ENCODE measurements around the gene LRP1-AS.

DNA sequence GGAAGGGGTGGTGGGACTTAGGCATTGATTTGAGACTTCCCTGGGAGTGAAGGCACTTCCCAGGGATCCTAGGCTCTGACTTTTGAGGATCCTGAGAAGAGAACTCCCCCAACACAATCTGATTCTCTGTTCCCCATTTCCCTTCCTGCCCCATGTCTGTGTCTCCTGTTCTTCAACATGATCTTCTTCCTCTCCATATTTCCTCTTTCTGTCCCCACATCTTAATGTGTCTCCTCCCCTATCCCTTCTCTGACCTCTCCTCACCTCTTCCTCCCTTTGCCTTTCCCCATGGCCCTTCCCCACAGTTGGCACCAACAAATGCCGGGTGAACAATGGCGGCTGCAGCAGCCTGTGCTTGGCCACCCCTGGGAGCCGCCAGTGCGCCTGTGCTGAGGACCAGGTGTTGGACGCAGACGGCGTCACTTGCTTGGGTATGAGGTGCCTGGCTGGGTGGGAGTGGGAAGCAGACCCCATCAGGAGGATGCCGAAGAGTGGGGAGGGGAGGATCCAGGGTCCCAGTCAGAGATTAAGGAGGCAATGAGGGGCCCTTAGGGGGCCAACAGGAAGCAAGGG is 15.2 kb upstream of the LRP1-AS start:
- TF ChIP-seq, protein P1, sequence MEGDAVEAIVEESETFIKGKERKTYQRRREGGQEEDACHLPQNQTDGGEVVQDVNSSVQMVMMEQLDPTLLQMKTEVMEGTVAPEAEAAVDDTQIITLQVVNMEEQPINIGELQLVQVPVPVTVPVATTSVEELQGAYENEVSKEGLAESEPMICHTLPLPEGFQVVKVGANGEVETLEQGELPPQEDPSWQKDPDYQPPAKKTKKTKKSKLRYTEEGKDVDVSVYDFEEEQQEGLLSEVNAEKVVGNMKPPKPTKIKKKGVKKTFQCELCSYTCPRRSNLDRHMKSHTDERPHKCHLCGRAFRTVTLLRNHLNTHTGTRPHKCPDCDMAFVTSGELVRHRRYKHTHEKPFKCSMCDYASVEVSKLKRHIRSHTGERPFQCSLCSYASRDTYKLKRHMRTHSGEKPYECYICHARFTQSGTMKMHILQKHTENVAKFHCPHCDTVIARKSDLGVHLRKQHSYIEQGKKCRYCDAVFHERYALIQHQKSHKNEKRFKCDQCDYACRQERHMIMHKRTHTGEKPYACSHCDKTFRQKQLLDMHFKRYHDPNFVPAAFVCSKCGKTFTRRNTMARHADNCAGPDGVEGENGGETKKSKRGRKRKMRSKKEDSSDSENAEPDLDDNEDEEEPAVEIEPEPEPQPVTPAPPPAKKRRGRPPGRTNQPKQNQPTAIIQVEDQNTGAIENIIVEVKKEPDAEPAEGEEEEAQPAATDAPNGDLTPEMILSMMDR (IDR thresholded peaks at IDR 0.05) = no peak
- TF ChIP-seq MAX (CRISPR knock-in tag; IDR thresholded peaks at IDR 0.05) (no peak), ZNF512 (CRISPR knock-in tag; IDR thresholded peaks at IDR 0.05; ENCODE audit: borderline replicate concordance) (no peak), CREB1 (CRISPR knock-in tag; IDR thresholded peaks at IDR 0.05) (no peak), ZNF121 (CRISPR knock-in tag; IDR thresholded peaks at IDR 0.05) (no peak), ZNF263 (CRISPR knock-in tag; IDR thresholded peaks at IDR 0.05; ENCODE audit: low read depth) (no peak), SP1 (CRISPR knock-in tag; conservative IDR thresholded peaks at IDR 0.05) (no peak), ESRRA (CRISPR knock-in tag; IDR thresholded peaks at IDR 0.05; ENCODE audit: borderline replicate concordance) (no peak), GABPB1 (CRISPR knock-in tag; IDR thresholded peaks at IDR 0.05) (no peak), ZNF219 (CRISPR knock-in tag; IDR thresholded peaks at IDR 0.05; ENCODE audit: borderline replicate concordance) (no peak)
- TF ChIP-seq, protein P2, sequence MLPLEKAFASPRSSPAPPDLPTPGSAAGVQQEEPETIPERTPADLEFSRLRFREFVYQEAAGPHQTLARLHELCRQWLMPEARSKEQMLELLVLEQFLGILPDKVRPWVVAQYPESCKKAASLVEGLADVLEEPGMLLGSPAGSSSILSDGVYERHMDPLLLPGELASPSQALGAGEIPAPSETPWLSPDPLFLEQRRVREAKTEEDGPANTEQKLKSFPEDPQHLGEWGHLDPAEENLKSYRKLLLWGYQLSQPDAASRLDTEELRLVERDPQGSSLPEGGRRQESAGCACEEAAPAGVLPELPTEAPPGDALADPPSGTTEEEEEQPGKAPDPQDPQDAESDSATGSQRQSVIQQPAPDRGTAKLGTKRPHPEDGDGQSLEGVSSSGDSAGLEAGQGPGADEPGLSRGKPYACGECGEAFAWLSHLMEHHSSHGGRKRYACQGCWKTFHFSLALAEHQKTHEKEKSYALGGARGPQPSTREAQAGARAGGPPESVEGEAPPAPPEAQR (CRISPR knock-in tag; IDR thresholded peaks at IDR 0.05) = no peak
- TF ChIP-seq, protein P3, sequence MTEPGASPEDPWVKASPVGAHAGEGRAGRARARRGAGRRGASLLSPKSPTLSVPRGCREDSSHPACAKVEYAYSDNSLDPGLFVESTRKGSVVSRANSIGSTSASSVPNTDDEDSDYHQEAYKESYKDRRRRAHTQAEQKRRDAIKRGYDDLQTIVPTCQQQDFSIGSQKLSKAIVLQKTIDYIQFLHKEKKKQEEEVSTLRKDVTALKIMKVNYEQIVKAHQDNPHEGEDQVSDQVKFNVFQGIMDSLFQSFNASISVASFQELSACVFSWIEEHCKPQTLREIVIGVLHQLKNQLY (CRISPR knock-in tag; IDR thresholded peaks at IDR 0.05) = no peak
- TF ChIP-seq, protein P4, sequence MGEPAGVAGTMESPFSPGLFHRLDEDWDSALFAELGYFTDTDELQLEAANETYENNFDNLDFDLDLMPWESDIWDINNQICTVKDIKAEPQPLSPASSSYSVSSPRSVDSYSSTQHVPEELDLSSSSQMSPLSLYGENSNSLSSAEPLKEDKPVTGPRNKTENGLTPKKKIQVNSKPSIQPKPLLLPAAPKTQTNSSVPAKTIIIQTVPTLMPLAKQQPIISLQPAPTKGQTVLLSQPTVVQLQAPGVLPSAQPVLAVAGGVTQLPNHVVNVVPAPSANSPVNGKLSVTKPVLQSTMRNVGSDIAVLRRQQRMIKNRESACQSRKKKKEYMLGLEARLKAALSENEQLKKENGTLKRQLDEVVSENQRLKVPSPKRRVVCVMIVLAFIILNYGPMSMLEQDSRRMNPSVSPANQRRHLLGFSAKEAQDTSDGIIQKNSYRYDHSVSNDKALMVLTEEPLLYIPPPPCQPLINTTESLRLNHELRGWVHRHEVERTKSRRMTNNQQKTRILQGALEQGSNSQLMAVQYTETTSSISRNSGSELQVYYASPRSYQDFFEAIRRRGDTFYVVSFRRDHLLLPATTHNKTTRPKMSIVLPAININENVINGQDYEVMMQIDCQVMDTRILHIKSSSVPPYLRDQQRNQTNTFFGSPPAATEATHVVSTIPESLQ (CRISPR knock-in tag; IDR thresholded peaks at IDR 0.05) = no peak

Data from WTC11 (cell line).